GM19240 (cell line): ENCODE results near the gene AGAP9.
"Not testable (repeated sequence)": the region's sequence is repeated elsewhere in the genome, so short reads cannot be mapped to it uniquely, and the experiment has no call there.

ENCODE experiments used
- DNase-seq: peaks from one replicate; pipeline ENCODE4 v3.0.0; 2011; ENCODE audit warnings: low spot score; ENCODE audit not compliant: insufficient read length

The AGAP9 gene

DNA sequence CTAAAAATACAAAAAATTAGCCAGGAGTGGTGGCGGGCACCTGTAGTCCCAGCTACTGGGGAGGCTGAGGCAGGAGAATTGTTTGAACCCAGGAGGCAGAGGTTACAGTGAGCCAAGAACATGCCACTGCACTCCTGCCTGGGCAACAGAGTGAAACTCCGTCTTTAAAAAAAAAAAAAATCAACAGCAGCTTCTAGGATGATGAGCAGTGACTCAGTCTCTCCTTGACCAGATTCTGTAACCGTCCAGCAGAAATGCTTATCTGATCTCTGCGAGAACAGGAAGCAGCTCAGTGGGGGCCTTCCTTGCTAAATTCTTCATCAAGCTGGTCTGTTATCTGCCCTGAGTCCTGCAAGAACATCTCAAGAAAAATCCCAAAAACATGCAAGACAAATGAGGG is 37.5 kb downstream of the AGAP9 start:
- DNase-seq = not testable (repeated sequence)

DNA sequence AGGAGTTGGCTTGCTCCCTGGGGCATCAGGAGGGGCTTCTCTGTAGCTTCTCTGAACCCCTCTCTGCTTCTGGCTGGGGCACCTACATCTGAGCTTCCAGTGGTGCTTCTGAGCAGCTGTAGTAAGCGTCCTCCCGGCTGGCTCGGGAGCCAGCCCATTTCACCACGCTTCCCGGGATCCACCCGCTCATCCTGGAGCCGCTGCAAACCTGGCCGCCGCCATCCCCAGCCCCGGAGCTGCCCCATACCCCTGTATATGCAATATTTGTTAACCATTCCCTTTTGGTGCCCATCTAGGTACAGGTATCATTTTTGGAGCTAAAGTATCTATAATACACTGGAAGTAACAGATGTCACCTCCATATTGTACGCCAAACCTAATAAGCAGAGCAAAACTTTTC is 38.7 kb downstream of the AGAP9 start:
- DNase-seq = not testable (repeated sequence)

DNA sequence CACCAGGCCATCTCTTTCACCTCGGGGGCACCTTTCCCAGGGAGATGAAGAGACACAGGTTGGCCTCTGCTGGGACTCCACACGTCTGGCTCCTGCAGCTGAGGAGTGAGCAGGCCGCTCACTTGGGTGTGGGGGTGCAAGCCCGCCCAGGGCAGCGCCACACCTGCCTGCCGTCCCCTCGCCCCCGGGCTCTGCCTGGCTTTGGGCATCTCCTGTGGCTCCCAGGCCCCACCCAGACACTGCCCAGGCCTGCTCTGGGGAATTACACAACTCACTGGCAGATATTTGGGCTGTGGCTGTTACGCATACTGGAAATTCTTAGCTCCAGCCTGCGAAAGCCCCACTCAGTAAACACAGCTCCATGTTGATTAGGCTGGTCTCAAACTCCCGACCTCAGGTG is 39.5 kb downstream of the AGAP9 start, which contains the start of gene ANXA8:
Gene ANXA8, minus strand, starts transcription at position 193 of the 400 bp plus-strand sequence. Its CDS starts 182 bp downstream, at position 11.
- DNase-seq = not testable (repeated sequence)

DNA sequence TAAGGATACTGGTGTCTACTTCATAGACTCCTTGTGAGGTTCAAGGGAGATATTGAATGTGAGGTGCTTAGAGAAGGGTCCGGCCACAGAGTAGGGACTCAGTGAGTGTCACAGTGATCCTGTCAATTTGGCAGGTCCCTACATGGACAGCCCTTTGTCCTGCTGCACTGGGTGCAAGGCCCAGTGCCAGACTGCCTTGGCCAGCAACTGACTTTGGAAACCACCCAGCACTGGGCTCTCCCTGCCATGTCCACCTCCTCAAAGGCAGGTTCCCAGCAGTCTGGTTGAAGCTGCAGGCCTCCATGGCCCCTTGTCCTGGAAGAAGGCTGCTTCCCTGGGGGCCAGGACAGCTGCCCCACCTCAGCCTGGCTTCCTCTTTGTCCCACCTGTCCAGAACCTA is 41.1 kb downstream of the AGAP9 start:
- not testable (repeated sequence) for DNase-seq

DNA sequence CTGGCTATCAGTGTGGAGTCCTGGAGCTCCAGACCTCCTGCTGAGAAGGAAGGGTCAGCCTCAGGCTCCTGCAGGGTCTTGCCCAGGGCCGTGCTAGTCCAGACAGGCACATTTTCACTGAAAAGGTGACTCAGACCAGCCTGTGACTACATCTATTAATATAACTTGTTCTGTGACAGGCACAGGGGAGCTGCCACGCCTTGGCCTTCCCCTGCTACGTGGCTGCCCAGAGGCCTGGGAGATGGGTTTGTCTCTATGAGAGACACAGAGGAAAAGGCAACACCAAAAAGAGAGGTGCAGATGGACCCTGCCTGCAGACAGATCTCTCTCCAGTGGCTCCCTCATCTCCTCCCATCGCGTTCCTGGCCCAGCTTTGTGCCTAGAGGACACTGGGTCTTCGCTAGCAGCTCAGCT is 41.7 kb downstream of the AGAP9 start:
- not testable (repeated sequence) for DNase-seq

DNA sequence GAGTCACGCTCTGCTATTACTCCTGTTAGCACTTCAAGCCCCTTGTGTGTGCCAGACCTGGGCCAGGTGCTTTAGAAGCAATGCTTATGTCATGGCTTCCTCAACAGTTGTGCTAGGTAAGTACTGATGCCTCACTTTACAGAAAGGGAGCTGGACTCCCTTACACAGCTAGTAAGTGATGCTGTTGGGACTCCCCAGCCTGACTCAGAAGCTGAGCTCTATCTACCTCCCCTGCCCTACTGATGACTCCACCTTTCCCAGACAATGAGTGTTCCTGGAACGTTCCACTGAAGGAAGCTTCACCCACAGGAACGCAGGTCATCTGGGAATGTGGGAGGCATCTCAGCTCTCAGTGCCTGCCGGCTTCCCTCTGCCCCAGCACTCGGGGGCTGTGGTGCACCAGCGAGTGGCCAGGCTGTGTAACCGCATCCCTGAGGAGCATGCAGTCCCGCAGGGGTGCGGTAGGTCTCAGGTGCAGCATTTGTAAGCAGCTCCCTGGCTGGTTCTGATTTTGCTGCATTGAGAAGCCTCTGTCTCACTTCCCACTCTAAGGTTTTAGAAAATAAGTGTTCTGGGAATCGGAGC is 42.2 kb downstream of the AGAP9 start:
- not testable (repeated sequence) for DNase-seq

DNA sequence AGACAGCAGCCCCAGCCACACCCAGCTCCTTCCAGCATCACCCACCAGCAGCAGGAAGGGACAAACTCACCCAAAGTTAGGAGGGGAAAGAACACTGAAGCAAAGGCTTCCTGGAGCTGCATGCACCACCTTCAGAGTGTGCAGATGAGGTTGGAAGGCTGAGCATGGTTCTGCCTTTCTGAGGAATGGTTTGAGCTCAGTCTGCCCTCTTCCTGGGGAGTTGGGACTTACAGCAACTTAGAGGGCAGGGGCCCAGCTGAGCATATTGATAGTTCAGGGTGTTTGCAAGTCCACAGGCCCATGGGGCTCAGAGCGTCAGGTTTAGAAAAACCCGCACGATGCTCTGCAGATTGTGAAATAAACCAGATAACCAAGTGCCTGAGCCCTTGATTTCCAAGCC is 43.3 kb downstream of the AGAP9 start:
- not testable (repeated sequence) for DNase-seq

DNA sequence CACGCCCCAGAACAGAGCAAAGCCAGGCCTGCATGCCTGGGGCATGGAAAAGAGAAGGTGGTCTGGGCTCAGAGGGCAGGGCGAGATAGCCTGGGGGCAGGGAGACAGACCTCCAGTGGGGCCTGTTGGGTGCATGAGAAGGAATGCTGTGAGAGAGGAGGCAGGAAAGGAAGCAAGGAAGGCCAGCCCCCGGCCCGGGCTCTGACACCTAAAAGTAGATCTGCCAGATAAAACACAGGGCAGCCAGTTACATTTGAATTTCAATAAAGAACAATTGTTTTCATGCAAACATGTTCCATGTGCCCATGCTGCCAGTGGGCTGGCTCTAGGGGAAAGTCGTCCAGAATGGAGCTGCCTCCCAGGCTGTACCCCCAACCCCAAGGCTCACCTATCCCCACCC is 45.3 kb downstream of the AGAP9 start:
- not testable (repeated sequence) for DNase-seq

DNA sequence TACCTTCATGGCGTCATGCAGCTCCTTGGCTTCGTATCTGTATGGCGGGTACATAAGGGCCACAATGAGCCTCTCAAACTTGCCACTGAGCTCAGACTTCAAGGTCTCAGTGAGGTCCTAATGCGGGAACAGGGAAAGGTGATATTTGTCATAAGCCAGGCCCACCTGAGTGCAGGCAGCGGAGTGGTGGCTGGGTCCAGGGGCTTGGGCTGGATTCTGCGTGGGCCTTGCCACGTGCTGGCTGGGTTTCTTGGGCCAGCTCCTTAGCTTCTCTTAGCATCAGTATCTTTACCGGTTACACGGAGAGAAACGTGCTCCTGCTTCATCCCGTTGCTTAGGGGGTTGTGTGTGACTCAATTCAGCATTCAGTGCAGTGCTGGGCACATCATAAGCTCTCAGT is 46.4 kb downstream of the AGAP9 start:
- DNase-seq = not testable (repeated sequence)

DNA sequence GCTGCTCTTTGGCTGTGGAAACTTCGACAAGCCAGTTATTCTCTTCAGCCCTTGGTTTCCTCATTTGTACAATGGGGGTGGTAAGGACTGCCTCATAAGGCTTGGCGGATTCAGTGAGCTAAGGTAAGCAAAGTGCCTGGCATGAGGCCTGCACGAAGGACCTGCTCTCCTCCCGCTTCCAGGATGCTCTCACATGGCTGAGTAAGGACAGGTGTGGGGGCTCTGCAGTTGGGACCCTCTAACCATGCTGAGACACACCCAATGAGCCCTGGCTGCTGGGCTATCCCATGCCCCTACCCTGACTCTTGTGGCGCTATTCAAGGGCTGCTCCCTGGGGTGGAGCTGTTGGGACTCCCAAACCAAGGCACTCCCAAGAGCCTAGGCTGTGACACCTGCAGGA is 48.3 kb downstream of the AGAP9 start:
- not testable (repeated sequence) for DNase-seq

DNA sequence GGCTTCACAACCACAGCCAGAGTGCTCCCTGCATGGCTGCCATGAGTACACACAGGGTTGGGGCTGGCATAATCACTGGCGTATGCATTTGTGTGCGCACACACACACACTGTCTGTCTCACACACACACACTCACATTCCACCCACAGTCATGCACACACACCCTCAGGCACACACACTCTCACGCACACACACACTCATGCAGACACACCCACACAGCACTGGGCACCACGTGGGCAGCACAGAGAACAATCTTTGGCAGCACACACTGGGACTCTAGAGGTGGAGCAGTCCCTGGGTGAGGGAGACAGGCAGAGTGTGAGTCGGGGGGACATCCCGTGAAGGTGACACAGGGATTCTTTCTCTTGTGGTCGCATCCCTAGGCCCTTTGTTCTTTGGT is 49.9 kb downstream of the AGAP9 start:
- not testable (repeated sequence) for DNase-seq

DNA sequence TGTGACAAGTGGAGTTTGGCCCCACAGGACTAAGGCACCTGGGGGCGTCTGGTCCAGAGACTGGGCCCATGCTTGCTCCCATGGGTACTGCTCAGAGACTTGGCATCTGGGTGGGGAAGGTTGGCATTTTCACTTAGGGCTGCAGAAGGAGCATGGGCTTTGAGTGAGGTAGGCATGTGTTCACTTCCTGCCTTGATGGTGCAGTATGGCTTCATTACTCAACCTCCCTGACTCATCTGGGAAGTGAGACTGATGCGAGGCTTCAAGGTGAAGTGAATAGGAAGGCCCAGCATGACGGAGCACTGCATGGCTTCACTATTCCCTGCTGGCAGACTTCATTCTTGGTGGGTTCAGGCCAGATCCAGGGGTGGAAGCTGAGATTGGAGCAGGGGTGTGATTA is 50.8 kb downstream of the AGAP9 start:
- DNase-seq = not testable (repeated sequence)

DNA sequence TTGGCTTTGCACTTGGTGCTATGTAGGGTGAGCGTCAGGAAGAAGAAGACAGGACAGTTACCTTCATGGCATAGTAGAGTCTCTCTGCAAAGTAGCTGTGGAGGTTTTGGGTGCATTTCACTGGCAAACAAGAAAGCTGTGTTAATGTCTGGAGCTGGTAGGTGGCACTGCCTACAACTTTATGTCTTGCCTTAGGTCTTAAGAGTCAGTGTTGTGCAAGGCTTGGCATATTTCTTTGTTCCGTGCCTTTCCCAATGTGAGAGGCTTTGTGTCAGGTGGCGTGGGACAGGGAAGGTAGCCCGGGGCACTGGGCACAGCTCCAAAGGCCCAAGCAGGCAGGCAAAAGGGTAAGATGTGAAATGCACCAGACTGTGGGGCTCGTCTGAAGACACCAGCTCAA is 51.4 kb downstream of the AGAP9 start:
- not testable (repeated sequence) for DNase-seq

DNA sequence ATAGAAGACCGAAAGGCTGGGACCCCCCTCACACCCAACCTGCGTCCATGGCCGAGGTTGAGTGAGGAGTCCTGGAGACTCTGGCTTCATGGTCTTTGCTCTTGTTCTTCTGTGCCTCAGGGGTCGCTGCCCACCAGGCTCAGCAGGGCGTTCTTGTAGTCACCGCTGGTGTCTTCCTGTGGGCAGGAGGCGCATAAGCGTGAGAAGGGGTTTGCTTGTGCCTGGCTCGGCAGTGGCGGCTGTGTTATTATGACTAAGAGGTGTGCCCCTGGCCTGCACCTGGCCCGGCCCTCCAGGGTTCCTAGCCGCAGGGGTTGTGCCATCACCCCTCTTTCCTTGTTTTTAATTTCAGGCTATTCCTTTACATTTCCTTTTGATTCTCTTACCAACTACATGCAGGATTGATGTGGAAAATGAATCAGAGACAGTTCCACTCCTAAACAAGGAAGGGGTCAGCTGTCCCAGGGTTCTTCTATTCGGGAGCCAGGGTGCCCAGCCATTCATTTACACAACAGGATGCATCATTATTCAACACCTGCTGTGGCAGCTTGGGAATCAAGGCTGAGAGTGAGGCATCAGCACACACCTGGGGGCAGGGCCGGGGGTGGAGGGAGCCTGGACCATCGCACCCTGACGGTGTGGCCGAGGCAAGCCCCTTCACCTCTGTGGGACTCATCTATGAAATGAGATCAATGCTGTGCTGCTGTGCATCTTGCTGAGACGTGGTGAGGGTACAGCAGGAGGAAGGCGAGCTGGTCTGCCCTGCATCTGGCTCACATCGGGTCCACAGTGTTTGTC is 54.5 kb downstream of the AGAP9 start:
- DNase-seq = not testable (repeated sequence)

DNA sequence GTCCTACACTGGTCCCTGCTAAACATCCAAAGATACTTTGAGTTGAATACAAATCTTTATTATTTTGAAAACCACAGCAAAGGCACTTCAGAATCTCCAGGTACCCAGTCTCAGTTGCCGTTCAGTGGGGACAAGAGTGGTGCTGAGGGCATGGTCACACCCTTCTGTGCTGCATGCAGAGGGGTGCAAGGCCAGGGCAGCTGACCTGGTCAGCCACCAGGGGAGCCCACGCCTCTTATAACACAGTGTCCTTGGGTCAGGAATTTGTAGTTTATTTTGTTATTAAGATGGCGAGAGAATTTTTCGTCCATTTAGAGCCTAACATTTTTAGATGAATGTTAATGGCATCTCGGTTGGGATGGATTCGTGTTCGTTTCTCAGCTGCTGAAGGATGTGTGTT is 55.5 kb downstream of the AGAP9 start:
- not testable (repeated sequence) for DNase-seq

DNA sequence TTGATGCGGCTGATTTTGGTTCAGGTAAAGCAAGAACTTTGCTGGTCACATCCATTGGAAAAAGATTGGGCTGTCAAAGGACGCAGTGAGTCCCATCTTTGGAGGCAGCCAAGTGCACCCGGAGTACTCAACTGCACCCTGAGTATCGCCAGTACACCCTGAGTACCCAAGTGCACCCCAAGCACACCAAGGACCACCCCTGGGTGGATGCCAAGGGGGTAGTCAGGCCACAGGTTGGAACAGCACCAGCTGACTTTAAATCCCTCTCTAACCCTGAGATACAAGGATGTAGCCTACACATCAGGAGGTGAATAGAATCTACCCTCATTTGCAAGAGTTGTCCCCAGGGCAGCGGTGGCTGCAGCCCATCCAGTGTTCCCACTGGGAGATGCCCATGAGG is 56.0 kb downstream of the AGAP9 start:
- DNase-seq = not testable (repeated sequence)

DNA sequence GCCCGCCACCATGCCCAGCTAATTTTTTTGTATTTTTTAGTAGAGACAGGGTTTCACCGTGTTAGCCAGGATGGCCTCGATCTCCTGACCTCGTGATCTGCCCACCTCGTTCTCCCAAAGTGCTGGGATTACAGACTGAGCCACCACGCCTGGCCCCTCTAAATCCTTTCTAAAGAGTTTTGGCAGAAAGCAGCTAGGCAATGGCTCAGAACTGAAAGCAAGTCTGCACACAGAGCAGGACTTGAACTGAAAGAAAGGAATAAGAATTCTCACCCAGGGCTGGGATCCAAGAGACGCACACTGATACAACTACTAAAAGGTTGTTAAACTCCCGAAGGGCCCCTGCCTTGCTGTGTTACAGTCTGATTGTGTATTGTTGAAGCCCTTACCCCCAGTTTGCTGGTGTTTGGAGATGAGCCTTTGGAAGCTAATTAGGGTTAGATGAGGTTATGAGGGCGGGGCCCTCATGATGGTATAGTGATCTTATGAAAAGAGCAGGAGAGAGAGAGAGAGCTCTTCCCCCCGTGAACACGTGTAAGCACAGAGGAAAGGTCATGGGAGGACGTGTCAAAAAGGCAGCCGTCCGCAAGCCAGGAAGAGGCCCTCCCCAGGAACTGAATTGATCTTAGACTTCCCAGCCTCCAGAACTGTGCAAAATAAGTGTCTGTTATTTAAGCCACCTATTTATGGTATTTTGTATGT is 58.1 kb downstream of the AGAP9 start:
- not testable (repeated sequence) for DNase-seq

DNA sequence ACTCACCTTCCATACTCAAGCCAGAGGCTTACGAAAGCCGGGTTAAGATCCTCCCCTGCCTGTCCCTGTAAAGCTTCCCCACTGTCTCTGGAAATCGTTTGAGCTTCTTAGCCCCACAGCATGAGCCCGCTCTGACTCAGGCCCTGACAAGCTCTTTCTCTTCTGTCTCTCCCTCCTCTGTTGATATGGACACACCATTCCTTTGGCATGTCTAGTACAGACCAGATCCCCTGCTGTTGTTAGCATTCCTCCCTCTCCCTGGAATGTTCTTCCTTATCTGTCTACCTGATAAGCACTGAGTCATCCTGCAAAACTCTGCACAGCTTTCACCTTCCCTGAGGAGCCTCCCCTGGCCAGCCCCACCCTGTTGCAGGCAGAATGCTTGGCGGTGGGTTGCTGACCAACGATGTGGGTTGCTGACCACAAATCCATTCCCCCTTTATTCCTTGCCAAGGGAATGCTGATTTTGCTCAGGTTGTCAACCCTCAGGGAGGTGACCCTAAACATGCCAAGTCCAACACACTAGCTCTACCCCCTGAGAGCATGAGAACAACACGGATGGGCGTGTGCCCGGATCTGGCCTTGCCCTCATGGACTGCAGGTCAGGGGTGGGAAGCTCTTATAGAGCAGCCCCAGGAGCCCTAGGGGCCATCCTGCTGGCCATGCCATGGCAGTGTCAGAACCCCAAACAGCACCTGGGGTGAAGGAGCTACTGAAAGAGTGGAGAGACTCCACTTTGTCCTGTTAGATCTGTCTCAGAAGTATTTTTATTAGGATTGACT is 60.7 kb downstream of the AGAP9 start:
- not testable (repeated sequence) for DNase-seq

DNA sequence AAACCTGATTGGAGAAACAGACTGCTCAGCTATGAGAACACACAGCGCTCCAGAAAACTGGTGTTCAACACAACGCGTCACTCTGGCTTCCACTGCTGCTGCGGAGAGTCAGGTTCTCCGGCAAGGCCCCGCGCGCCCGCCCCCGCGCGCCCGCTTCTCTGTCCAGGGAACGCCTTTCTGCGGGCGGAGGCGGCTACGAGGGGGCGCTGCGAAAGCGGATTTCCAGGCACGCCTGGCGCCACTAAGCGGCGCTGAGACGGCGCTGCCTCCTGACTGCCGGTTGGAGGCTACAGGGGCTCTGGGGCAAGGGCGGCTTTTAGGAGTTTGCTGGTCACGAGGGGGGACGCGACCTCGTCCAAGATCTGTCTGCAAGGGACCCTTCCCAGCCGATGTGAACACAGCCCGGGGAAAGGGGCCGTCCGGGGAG is 62.2 kb downstream of the AGAP9 start:
- not testable (repeated sequence) for DNase-seq

DNA sequence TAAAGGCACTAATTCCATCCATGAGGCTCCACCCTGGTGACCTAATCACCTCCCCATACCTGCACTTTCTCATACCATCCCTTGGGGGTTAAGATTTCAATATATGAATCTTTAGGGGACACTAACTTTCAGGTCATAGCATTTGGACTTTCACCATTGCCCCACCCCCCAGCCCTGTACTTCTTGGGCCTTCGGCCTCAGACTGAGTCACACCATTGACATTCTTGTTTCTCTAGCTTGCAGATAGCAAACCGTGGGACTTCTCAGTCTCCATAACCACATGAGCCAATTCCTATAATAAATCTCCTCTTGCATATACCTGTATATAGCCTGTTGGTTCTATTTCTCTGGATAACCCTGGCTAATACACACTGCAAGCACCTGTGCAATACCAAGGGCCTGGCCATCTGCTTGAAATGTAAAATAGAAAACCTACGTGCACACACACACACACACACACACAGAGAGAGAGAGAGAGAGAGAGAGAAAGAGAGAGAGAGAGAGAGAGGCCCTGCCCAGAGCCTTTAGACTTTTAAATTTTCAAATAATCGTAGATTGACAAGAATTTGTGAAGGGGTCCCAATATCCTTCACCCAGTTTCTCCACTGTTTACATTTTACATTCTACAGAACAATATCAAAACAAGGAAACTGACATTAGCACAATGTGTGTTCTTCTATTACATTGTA is 64.8 kb downstream of the AGAP9 start:
- no peak for DNase-seq

DNA sequence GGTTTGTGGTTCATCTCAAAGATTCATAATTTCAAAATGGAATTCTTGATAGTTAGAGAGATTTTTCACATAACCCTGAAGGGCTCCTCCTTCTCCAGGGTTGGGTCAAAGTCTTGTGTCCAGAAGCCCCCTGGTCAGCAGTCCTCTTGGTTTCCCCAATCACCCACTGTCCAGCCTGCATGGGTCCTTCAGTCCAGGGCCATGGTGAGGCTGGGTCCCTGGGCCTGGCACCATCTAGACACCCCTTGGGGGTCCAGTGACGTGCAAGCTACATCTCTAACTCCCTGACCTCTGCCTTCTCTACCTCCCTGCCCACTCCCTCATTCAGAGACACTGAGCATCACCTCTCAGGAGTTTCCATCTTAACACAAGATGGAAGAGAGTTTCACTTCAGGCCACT is 65.6 kb downstream of the AGAP9 start:
- no peak for DNase-seq
